ENCODE results near the gene JCAD. TPM values are rescaled to one million over a fixed set of nuclear protein-coding genes. Genes with fewer than 3 reads are reported as not detected.

The JCAD gene
- total and polyA plus RNA-seq, 2 of the 8 experiments (the other 6 are each of a cell fraction or from before 2014, with no cell fraction given), result 0.56 to 5.2 TPM

DNA sequence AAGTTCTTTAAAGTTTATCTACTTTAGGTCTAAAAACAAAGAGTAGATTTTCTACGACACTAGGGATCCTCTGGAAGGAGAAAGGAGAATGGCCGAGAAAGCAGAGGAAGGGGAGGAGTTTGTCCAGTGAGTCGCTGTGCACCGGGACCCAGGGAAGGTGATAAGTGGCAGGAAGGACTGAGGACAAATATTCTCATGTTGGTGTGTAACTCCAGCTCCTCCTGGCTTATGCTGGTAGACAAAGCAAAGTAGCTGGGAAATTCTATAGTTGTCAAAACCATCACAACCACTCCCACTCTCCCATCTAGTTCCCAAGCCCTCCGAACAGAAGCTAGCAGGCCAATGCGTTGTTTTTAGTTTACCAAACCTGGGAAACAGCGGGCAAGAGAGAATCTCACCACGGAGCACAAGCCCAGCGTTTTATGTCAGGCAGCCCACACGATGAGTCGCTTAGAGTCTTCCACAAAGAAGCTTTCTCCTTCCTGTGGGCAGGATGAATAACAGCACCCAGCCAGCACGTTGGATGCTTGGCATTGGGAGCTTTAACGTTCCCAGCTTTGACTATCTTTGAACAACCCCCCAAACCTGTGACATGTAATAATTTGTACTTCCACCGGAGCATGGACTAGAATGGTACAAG, 32.9 kb upstream of the JCAD start (continued):
- TF ChIP-seq, protein P1, sequence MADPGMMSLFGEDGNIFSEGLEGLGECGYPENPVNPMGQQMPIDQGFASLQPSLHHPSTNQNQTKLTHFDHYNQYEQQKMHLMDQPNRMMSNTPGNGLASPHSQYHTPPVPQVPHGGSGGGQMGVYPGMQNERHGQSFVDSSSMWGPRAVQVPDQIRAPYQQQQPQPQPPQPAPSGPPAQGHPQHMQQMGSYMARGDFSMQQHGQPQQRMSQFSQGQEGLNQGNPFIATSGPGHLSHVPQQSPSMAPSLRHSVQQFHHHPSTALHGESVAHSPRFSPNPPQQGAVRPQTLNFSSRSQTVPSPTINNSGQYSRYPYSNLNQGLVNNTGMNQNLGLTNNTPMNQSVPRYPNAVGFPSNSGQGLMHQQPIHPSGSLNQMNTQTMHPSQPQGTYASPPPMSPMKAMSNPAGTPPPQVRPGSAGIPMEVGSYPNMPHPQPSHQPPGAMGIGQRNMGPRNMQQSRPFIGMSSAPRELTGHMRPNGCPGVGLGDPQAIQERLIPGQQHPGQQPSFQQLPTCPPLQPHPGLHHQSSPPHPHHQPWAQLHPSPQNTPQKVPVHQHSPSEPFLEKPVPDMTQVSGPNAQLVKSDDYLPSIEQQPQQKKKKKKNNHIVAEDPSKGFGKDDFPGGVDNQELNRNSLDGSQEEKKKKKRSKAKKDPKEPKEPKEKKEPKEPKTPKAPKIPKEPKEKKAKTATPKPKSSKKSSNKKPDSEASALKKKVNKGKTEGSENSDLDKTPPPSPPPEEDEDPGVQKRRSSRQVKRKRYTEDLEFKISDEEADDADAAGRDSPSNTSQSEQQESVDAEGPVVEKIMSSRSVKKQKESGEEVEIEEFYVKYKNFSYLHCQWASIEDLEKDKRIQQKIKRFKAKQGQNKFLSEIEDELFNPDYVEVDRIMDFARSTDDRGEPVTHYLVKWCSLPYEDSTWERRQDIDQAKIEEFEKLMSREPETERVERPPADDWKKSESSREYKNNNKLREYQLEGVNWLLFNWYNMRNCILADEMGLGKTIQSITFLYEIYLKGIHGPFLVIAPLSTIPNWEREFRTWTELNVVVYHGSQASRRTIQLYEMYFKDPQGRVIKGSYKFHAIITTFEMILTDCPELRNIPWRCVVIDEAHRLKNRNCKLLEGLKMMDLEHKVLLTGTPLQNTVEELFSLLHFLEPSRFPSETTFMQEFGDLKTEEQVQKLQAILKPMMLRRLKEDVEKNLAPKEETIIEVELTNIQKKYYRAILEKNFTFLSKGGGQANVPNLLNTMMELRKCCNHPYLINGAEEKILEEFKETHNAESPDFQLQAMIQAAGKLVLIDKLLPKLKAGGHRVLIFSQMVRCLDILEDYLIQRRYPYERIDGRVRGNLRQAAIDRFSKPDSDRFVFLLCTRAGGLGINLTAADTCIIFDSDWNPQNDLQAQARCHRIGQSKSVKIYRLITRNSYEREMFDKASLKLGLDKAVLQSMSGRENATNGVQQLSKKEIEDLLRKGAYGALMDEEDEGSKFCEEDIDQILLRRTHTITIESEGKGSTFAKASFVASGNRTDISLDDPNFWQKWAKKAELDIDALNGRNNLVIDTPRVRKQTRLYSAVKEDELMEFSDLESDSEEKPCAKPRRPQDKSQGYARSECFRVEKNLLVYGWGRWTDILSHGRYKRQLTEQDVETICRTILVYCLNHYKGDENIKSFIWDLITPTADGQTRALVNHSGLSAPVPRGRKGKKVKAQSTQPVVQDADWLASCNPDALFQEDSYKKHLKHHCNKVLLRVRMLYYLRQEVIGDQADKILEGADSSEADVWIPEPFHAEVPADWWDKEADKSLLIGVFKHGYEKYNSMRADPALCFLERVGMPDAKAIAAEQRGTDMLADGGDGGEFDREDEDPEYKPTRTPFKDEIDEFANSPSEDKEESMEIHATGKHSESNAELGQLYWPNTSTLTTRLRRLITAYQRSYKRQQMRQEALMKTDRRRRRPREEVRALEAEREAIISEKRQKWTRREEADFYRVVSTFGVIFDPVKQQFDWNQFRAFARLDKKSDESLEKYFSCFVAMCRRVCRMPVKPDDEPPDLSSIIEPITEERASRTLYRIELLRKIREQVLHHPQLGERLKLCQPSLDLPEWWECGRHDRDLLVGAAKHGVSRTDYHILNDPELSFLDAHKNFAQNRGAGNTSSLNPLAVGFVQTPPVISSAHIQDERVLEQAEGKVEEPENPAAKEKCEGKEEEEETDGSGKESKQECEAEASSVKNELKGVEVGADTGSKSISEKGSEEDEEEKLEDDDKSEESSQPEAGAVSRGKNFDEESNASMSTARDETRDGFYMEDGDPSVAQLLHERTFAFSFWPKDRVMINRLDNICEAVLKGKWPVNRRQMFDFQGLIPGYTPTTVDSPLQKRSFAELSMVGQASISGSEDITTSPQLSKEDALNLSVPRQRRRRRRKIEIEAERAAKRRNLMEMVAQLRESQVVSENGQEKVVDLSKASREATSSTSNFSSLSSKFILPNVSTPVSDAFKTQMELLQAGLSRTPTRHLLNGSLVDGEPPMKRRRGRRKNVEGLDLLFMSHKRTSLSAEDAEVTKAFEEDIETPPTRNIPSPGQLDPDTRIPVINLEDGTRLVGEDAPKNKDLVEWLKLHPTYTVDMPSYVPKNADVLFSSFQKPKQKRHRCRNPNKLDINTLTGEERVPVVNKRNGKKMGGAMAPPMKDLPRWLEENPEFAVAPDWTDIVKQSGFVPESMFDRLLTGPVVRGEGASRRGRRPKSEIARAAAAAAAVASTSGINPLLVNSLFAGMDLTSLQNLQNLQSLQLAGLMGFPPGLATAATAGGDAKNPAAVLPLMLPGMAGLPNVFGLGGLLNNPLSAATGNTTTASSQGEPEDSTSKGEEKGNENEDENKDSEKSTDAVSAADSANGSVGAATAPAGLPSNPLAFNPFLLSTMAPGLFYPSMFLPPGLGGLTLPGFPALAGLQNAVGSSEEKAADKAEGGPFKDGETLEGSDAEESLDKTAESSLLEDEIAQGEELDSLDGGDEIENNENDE (IDR thresholded peaks at IDR 0.05; ENCODE audit: insufficient replicate concordance, low read length), result no peak
- no peak for TF ChIP-seq TAF1 (IDR thresholded peaks at IDR 0.05; ENCODE audit: low read depth, low read length)
